ENCODE measurements around the gene PABPC1L. TPM values are rescaled to one million over a fixed set of nuclear protein-coding genes. Genes with fewer than 3 reads are reported as not detected.
A peak's percentile ranks its signal among the peaks of the same experiment; 100 is the strongest.

Gene PABPC1L
- total RNA-seq, 1 experiment from 2014 or later: 11.4 TPM

DNA sequence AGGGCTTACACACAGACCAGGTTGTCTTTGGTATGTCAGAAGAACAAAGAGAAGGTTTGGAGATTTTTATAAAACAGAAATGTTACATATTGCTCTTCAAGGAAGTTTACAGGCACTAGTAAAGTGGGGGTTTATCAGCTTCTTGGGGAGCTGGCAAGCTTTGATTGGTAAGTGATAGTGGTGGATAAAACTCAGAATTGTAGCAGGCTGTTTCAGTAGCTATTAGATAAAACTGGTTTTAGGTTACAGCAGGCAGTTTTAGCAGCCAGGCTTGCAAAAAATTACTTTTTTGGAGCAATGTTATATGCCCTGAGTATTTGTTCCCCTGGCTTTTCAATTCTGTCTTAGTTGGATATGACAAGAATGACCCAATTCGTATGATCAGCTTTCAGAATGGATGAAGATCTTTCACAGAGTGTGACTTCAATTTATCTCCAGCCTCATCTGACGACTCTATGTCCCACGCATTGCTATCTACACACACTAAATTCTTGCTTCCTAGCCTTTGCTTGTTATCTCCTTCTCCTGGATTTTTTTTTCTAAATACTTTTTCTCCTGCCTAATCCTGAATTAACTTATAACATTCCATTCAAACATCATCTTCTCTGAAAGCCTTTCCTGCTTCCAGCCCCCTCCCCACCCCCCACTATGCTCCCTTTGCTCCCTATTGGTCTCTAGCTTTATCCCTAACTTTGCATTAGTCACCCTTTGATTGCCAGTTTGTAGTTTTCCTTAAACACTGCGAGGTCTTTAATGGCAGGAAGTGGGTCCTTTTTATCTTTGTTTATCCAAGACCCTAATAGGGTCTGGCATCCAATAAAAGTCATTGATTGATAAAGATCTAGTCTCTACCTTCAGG is 51.4 kb downstream of the PABPC1L start:
- DNase-seq (ENCODE audit: low spot score): no peak
- in situ Hi-C loops (cut with HindIII; ENCODE audit: low sequenced_read_pairs): no loop called here

DNA sequence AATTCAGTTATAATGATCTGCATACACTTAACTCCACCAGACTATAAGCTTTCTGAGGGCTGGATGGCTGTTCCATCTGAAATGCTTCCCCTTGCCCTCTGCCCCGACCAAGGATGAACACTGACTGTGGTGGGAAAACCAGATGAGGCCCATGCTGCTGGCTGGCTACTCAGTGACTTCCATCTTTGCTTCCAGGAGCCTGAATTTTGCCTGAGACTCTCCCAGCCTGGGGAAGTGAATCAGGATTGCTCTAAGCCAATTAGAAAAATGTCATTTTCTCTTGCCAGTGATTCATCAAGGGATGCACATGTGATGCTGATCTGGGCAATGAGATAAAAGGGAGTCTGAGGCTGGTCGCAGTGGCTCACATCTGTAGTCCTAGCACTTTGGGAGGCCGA is 52.0 kb downstream of the PABPC1L start:
- DNase-seq (ENCODE audit: low spot score): no peak
- in situ Hi-C loops (cut with HindIII; ENCODE audit: low sequenced_read_pairs): no loop called here

DNA sequence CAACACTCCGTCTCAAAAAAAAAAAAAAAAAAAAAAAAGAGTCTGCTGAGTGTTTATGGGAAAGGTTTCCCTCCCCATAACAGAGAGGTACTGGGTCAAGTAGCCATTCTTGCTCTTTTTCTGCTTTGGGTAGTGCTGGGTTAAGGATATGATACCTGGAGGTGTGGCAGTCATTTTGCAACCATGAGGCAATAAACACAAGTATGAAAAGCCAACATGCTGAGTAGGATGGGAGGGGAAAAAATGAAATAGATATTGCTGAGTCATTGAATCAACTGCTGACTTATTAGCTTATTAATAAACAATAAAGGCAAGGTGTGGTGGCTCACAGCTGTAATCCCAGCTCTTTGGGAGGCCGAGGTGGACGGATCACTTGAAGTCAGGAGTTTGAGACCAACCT is 52.6 kb downstream of the PABPC1L start:
- no peak for DNase-seq (ENCODE audit: low spot score)
- in situ Hi-C loops (cut with HindIII; ENCODE audit: low sequenced_read_pairs): no loop called here

DNA sequence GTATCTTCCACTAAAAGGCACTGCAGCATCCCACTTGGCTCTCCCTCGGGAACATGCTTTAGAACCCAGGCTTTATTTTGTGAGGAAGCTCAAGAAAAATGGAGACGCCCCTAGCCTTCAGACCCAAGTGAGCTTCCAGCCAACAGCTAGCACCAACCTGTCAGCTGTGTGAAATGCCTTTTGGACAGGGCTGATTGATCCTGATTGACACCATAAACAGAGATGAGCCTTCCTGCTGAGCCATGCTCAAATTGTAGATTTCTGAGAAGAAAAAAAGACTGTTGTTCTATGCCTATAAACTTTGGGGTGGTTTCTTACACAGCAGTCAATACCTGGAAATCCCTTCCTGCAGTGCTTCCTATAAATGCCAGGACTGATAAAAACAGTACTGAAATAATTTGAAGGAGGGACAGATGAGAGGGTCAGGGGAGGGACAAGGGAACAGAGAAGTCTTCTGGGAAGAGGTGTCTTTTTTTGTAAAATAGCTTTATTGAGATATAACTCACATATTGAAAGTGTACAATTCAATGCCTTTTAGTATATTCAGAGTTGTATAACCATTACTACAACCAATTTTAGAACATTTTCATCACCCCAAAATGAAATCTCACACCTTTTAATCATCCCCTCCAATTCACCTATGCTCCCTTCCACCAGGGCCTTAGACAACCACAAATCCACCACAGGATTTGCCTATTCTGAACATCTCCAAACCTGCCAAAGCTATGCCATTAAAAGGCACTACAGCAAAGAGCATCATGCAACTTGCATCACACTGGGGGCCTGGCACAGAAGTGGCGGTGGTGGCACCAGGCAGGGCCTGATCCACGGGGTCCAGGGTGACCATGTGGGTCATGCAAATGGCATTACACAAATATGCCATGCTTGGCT is 53.7 kb downstream of the PABPC1L start:
- DNase-seq (ENCODE audit: low spot score): no peak
- in situ Hi-C loops (cut with HindIII; ENCODE audit: low sequenced_read_pairs): no loop called here

GRCh38 chr20:44965651-44966029 is 55.8 kb downstream of the PABPC1L start:
- no peak for DNase-seq (ENCODE audit: low spot score)
- in situ Hi-C loops (cut with HindIII; ENCODE audit: low sequenced_read_pairs): no loop called here

GRCh38 chr20:44966030-44966961 is 56.4 kb downstream of the PABPC1L start, which contains the start of gene STK4:
STK4 (plus strand) TSS chr20:44966512; CDS start chr20:44966569, 57 bp downstream.
- in situ Hi-C loops (cut with HindIII; ENCODE audit: low sequenced_read_pairs): no loop called here
- DNase-seq (ENCODE audit: low spot score): peak; percentile 91

DNA sequence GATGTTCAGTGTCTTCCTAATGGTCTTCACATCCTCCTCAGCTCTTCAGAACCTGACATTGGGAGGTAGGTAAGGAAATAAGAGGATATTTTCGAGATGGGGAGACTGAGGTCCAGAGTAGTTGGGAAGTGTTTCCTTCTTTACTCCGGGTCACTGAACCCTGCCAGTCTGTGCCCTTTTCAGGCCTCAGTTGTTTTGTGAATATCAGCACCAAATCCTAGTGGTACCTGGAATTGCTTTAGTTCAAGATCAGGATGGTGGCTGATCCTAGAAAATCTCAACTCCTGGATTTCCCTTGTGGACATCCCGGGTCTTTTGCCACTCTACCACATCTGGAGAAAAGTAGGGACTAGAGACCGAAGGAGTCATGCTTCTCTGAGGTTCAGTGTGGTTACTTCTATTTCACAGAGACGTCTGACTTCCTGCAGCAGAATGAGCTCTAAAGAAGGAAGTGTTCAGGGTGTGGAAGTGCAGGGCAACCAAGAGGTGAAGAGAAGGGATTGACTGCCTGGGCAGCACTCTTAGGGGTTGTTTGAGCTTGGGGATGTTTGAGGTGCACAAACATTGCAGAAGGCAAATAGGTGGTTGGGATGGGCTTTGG is 57.4 kb downstream of the PABPC1L start:
- DNase-seq (ENCODE audit: low spot score): no peak
- in situ Hi-C loops (cut with HindIII; ENCODE audit: low sequenced_read_pairs): no loop called here

- in situ Hi-C loops (cut with HindIII; ENCODE audit: low sequenced_read_pairs): no loop called here
- DNase-seq (ENCODE audit: low spot score): no peak
These were observed 59.5 kb downstream of the PABPC1L start for GRCh38 chr20:44969300-44969894.

GRCh38 chr20:44970243-44970757 is 60.4 kb downstream of the PABPC1L start:
- in situ Hi-C loops (cut with HindIII; ENCODE audit: low sequenced_read_pairs): no loop called here
- DNase-seq (ENCODE audit: low spot score): no peak

DNA sequence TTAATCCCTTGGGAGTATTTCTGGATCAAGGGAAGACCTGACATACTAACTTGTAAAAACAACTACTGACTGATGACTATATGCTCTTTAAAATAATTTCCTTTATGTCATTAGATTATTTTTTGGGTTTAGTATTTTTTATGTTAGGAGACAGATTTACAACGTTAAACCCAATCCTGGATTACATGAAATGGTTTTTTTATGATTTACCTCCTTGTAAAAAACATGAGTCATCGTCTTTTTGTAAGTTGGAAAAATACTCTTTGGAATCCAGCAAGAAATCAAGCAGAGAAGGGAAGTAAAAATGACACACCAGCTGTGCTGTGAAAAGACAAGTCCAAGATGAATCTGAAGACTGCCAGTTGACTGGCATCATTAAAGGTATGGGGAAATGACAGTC is 63.2 kb downstream of the PABPC1L start:
- in situ Hi-C loops (cut with HindIII; ENCODE audit: low sequenced_read_pairs): no loop called here
- no peak for DNase-seq (ENCODE audit: low spot score)

GRCh38 chr20:44976698-44977097 is 66.8 kb downstream of the PABPC1L start:
- no peak for DNase-seq (ENCODE audit: low spot score)
- in situ Hi-C loops (cut with HindIII; ENCODE audit: low sequenced_read_pairs): no loop called here

GRCh38 chr20:44979090-44979621 is 69.3 kb downstream of the PABPC1L start:
- in situ Hi-C loops (cut with HindIII; ENCODE audit: low sequenced_read_pairs): no loop called here
- DNase-seq (ENCODE audit: low spot score): no peak

DNA sequence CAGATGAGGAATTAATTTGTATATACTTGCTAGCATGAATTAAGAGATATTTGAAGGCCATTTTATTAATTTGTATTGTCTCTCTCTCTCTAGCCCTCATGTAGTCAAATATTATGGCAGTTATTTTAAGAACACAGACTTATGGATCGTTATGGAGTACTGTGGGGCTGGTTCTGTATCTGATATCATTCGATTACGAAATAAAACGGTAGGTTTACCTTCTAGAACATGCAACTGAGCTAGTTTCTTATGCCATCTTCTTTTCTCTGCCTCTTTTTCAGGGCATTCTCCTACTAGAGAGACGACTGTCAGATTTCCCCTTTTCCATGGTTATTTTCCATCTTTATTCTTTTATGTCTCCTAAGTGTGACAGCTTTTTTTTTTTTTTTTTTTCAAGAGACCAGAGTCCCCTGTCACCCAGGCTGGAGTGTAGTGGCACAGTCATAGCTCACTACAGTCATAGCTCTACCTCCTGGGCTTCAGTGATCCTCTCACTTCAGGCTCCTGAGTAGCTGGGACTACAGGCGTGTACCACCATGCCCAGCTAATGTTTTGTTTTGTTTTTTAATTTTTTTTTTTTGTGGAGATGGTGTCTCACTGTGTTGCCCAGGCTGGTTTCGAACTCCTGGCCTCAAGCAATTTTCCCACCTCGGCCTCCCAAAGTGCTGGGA is 72.0 kb downstream of the PABPC1L start:
- DNase-seq (ENCODE audit: low spot score): no peak
- in situ Hi-C loops (cut with HindIII; ENCODE audit: low sequenced_read_pairs): no loop called here

DNA sequence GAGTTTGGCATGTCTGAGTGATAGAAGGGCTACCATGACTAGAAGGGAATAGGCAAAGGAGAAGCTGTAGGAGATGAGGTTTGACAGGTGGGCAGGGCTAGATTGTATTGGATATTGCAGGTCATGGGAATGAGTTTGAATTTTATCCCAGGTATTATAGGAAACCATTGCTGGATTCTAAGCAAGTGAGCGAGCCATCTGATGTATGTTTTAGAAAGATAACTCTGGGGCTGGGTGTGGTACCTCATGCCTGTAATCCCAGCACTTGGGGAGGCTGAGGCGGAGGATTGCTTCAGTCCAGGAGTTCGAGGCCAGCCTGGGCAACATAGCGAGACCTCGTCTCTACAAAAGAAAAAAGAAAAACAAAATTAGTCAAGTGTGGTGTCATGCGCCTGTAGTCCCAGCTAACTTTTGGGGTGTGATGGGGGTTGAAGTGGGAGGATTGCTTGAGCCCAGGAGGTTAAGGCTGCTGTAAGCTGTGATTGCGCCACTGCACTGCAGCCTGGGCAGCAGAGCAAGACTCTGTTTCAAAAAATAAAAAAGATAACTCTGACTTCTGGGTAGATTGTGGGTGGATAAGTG is 73.3 kb downstream of the PABPC1L start:
- in situ Hi-C loops (cut with HindIII; ENCODE audit: low sequenced_read_pairs): no loop called here
- DNase-seq (ENCODE audit: low spot score): no peak

DNA sequence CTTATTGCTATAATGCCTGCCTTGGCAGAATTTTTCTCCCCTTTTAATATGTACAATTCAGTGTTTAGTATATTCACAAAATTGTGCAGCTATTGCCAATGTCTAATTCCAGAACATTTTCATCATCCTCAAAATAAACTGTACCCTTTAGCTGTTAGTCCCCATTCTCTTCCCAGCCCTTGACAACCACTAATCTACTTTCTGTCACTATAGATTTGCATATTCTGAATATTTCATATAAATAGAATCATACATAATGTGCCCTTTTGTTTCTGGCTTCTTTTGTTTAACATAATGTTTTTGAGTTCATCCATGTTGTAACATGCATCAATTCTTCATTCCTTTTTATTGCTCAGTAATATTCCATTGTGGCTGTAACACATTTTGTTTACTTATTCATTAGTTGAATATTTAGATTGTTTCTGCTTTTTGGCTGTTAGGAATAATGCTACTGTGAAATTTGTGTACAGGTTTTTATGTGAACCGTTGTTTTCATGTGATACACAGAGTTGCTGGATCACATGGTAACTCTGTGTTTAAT is 78.8 kb downstream of the PABPC1L start:
- in situ Hi-C loops (cut with HindIII; ENCODE audit: low sequenced_read_pairs): no loop called here
- DNase-seq (ENCODE audit: low spot score): no peak

Measured in G401 (cell line).